ENCODE measurements around the gene CCDC102B.

- TF ChIP-seq POLR2A (IDR thresholded peaks at IDR 0.05; ENCODE audit: low read depth, low read length): no peak
- TF ChIP-seq POLR2AphosphoS5 (IDR thresholded peaks at IDR 0.05; ENCODE audit: low read depth, low read length): no peak
- no peak for TF ChIP-seq TAF1 (IDR thresholded peaks at IDR 0.05; ENCODE audit: borderline replicate concordance, low read depth, low read length)
Observed at GRCh38 chr18:68887410-68887809, 89.5 kb downstream of the CCDC102B start.

Data from GM12892 (cell line).